GM21360 (cell line): ENCODE measurements around the gene MSLN.

Experiments used
- ATAC-seq: cut with Tn5 transposase; IDR thresholded peaks from one replicate; pipeline ENCODE4 v1.9.1; 2021; ENCODE audit warnings: mild to moderate bottlenecking, moderate library complexity; ENCODE audit not compliant: unreplicated experiment

MSLN gene

DNA sequence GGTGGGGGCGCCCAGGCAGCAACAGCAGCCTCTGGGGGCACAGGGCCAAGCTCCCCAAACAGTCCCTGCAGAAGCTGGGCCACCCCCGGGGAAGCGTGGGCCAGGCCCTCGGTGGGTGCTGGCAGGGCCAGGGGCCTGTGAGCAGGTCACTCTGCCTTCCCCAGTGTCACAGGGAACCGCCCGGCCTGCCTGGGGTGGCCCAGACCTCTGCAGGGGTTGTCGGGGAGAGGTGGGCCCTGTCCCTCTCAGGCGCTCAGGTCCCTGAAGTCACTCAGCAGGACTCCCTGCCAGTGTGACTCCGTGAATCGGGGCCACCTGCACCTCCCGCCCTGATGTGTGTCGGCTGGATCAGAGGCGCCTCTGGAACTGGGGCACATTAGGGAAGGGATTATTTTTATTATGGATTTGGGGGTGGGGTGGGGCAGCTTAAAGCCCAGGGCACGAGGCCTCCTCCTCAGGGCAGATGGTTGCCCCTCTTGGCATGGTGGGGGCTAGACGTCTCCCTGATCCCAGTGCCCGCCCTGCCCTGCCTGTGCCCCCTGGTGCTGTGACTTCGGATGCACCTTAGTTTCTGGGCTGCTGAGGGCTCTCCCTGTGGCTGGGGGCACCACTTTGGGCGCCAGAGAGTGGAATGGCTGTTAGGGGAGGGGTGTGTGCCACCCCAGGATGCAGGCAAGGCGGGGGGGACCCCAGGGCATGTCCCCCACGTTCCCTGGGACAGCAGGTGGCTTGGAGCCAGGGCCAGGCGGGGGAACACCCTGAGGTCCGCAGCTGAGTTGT lies 41.2 kb downstream of the MSLN start:
- ATAC-seq: no peak

GRCh38 chr16:802461-802860 lies 41.9 kb downstream of the MSLN start:
- ATAC-seq: no peak

- ATAC-seq: no peak
Measured at GRCh38 chr16:802914-803753, 42.6 kb downstream of the MSLN start.

DNA sequence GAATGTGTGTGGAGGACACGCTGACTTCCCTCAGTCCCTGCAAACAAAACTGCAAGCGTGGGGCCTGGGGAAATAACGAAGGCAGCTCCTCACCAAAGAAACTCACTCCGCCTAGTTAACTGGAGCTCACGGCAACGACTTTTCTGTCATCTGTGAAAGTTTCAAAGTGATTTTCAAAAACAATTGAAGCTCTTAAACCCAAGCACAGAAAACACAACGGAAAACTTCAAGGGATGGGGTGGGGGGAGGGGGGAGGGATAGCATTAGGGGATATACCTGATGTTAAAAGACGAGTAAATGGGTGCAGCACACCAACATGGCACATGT lies 43.2 kb downstream of the MSLN start:
- ATAC-seq: no peak

- no peak for ATAC-seq
Measured at GRCh38 chr16:804193-805048, 43.9 kb downstream of the MSLN start.

DNA sequence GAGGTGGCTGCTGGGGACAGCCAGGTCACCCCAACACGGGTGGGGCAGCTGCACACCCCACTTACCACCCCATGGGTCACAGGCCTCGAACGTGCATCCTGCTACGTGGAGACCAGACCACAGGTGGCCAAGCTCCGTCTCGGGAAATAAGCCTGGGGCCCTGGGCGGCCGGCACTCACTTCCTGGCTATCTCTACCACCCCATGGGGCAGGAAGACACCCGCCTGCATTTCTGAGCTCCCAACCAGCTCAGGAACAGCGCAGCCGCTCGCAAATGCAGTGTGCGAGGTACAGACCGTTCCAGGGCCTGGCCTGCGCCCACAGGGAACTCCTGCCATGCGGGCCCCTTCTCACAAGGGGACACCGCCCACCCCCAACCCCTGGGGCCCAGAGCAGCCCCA lies 44.9 kb downstream of the MSLN start:
- no peak for ATAC-seq

- ATAC-seq: peak; percentile 87
Measured at GRCh38 chr16:807347-808084, 47.0 kb downstream of the MSLN start.

- ATAC-seq: no peak
Measured at GRCh38 chr16:808085-808386, 47.5 kb downstream of the MSLN start.

GRCh38 chr16:813204-813915 lies 52.8 kb downstream of the MSLN start:
- no peak for ATAC-seq

GRCh38 chr16:813916-814412 lies 53.4 kb downstream of the MSLN start:
- no peak for ATAC-seq

- ATAC-seq: no peak
Measured at GRCh38 chr16:814974-815373, 54.4 kb downstream of the MSLN start.

DNA sequence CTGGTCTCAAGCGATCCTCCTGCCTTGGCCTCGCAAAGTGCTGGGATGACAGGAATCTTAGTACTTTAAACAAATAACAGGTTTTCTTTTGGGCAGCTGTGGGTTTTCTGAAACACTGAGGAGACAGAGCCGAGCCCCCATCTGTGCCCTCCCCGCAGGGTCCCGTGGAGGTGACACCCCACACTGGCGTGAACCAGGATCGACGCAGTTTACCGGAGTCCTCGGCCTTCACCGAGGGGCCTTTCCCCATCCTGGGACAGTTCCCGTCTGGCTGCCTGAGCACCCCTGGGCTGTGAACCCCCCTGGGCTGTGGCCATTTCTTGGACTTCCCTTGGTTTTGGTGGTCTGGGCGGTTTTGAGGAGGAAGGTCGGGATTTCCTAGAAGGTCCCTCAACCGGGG lies 55.3 kb downstream of the MSLN start:
- no peak for ATAC-seq

- ATAC-seq: no peak
Measured at GRCh38 chr16:817001-817906, 56.7 kb downstream of the MSLN start.

GRCh38 chr16:818132-818531 lies 57.6 kb downstream of the MSLN start:
- ATAC-seq: no peak
